HG03064 (cell line): ENCODE results near the gene ATP13A2.

Source experiments
- ATAC-seq: cut with Tn5 transposase; IDR thresholded peaks from one replicate; pipeline ENCODE4 v1.9.1; 2021; ENCODE audit warnings: low read depth; ENCODE audit not compliant: unreplicated experiment

ATP13A2 gene

GRCh38 chr1:16979475-16980327 lies 32.0 kb downstream of the ATP13A2 start:
- ATAC-seq = no peak

- ATAC-seq = no peak
Observed at GRCh38 chr1:16978567-16979474, 32.9 kb downstream of the ATP13A2 start.

GRCh38 chr1:16978139-16978538 lies 33.6 kb downstream of the ATP13A2 start:
- no peak for ATAC-seq

DNA sequence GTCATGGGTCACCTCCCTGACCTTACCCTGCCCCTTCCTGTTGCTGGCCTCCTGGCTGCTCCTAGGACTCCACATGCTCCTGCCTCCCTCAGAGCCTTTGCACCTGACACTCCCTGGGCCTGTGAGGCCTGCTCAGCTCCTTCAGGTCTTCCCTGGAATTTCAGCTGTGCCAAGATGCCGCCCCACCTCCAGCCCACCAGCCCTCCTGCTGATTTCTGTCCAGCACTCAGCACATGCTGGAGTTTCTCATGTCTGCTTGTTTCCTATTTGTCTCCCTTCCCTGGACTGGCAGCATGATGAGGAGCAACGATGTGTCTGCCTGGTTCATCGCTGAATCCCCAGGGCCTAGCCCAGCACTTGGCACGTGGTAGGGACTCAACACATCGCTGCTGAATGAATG lies 34.4 kb downstream of the ATP13A2 start:
- ATAC-seq = no peak

GRCh38 chr1:16976966-16977365 lies 34.8 kb downstream of the ATP13A2 start:
- no peak for ATAC-seq

- ATAC-seq = no peak
Observed at GRCh38 chr1:16975838-16976237, 35.9 kb downstream of the ATP13A2 start.

- no peak for ATAC-seq
Observed at GRCh38 chr1:16975211-16975610, 36.5 kb downstream of the ATP13A2 start.

DNA sequence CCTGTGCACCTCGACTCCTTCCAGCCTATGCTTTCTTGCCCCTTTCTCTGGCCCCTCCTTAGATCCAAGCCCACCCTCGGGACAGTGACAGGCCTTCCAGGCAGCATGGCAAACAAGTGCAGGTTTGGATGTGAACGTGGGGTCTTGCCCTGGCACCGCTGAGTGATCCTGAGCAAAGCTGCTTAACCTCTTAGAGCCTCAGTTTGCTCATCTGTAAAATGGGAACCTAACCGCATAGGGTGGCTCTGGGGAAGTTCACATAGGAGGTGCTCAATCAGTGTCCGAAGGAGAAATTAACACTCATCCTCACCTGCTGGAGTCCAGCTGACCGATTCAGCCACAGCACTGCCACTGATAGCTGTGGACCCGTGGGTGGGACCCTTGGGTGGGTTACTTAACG lies 38.5 kb downstream of the ATP13A2 start:
- no peak for ATAC-seq

DNA sequence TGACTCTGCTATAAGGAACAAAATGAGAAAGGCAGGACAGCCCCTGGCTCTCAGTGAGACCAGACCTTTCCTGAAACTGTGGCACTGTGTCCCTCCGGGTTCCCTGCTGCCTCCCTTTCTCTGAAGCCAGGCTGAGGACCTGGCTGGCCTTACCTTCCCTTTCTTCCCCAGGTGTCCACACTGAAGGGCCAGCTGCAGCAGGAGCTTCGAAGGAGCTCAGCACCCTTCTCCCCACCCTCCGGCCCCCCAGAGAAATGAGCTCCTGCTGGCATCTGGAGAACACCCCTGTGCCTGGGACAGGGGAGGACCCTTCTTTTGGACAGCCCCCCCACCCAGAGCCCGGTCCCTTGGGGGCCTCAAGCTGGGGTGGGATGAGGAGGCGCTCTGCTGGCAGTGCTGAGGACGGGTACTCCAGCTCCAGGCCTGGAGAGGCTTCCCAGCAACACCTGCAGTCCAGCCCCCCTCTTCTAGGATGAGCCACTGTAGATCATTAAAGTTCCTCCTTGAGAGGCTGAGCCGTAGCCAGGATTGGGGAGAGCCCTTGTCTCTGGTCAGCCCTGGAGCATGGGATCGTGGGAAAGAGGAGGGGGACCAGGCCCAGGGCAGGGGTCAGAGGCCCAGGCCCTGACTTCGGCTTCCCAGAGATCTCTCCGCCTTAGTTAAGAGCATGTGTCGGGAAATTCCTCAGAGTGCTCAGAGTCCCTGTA lies 39.4 kb downstream of the ATP13A2 start:
- ATAC-seq = no peak

- ATAC-seq = no peak
Observed at GRCh38 chr1:16971341-16972188, 40.2 kb downstream of the ATP13A2 start.

GRCh38 chr1:16970132-16970910 lies 41.4 kb downstream of the ATP13A2 start:
- no peak for ATAC-seq

DNA sequence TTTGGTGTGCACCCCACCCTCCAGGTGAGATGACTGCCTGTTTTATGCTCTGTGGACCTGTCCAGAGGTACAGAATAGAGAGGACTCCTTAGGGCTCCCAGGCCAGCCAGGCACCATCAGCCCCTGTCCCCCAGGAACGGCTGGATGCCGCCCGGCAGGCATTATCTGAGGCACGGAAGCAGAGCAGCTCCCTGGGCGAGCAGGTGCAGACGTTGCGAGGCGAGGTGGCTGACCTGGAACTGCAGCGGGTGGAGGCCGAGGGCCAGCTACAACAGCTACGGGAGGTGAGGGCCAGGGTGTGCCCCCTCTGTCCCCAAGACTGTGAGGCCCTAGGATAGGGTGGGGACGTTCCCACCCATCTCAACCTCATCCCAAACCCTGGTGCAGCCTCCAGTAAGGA lies 42.1 kb downstream of the ATP13A2 start:
- no peak for ATAC-seq

DNA sequence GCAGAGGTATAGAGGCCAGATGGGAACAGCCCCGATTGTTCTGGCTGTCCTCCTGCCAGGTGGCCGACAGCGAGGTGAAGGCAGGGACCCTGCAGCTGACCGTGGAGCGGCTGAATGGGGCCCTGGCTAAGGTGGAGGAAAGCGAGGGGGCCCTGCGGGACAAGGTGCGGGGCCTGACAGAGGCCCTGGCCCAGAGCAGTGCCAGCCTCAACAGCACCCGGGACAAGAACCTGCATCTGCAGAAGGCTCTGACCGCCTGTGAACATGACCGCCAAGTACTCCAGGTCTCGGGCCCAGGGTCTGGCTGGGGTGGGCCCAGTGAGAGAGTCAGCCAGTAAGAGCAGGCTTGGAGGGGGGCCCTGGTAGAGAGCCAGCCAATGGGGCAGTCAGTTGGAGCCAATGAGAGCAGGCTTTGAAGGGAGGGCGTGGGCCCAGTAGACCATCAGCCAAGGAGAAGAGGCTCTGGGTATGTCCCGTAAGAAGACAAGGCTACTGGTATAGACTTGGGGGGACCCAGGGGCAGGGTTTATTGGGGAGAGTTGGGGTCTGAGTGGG lies 42.6 kb downstream of the ATP13A2 start:
- no peak for ATAC-seq

GRCh38 chr1:16968372-16968771 lies 43.4 kb downstream of the ATP13A2 start:
- ATAC-seq = no peak

GRCh38 chr1:16967962-16968361 lies 43.8 kb downstream of the ATP13A2 start:
- ATAC-seq = no peak

GRCh38 chr1:16967095-16967575 lies 44.6 kb downstream of the ATP13A2 start:
- no peak for ATAC-seq

- no peak for ATAC-seq
Observed at GRCh38 chr1:16966282-16966681, 45.4 kb downstream of the ATP13A2 start.

- no peak for ATAC-seq
Observed at GRCh38 chr1:16965486-16966067, 46.2 kb downstream of the ATP13A2 start.
